Ascending aorta (tissue), 2 donors: ENCODE measurements around the gene SNAP23. TPM values are rescaled to one million over a fixed set of nuclear protein-coding genes. Genes with fewer than 3 reads are reported as not detected.

Source experiments
- DNase-seq, 2 donors: peaks; one replicate each; pipeline ENCODE4 v3.0.0-alpha.2; 2019; ENCODE audit warnings: low spot score in 2 of 2
- H3K27ac ChIP-seq, 2 donors: fragments of 200-600 bp; sonication (generic); one replicate each; pipeline ENCODE4 v1.5.1; 2016 to 2017; ENCODE audit warnings: mild to moderate bottlenecking in 1 of 2
- H3K27me3 ChIP-seq: fragments of 200-600 bp; sonication (generic); one replicate; pipeline ENCODE4 v1.5.1; 2017
- H3K36me3 ChIP-seq, 2 donors: fragments of 200-600 bp; sonication (generic); one replicate each; pipeline ENCODE4 v1.5.1; 2016
- H3K4me1 ChIP-seq, 2 donors: fragments of 200-600 bp; sonication (generic); one replicate each; pipeline ENCODE4 v1.5.1; 2016 to 2017; ENCODE audit warnings: mild to moderate bottlenecking in 1 of 2
- H3K4me3 ChIP-seq, 2 donors: fragments of 200-600 bp; sonication (generic); one replicate each; pipeline ENCODE4 v1.5.1; 2016 to 2017; ENCODE audit warnings: mild to moderate bottlenecking in 1 of 2
- H3K9me3 ChIP-seq, 2 donors: fragments of 200-600 bp; sonication (generic); one replicate each; pipeline ENCODE4 v1.5.1; 2016
- CTCF ChIP-seq, 3 experiments: fragments of 200-600 bp in 2 of 3; fragments of 450-650 bp in 1 of 3; sonication (generic) in 2 of 3; IDR thresholded peaks; one replicate each; pipeline ENCODE4 v1.5.1; 2016 to 2019; ENCODE audit warnings: antibody characterized with exemption in 3 of 3, mild to moderate bottlenecking in 1 of 3, moderate library complexity in 1 of 3
- intact Hi-C: fragments of 100-400 bp; cut with DNase I; formaldehyde crosslinking; loops from one replicate; pipeline ENCODE4 v1.15.1; 2023
- total RNA-seq: library from RNA; depleted of rRNA; stranded (reverse); fragments of >200 nt; gene quantifications from one replicate; pipeline ENCODE4 v1.1.0, GENCODE V29; 2016

SNAP23 gene
- total RNA-seq, 1 donor from 2014 or later, result 31.8 TPM

GRCh38 chr15:42498212-42499068 lies 3.0 kb downstream of the SNAP23 start:
- no peaks in the 10 kb centered on the region for H3K27me3 ChIP-seq
- intact Hi-C loops, result no loop called here
- DNase-seq, result no peak
- H3K4me1 ChIP-seq, result peaks cover 0 to 24% of the 10 kb centered on the region in 2 donors
- H3K4me3 ChIP-seq, result no peak overlapping the region
- H3K9me3 ChIP-seq, result no peaks in the 10 kb centered on the region
- TF ChIP-seq CTCF (IDR thresholded peaks at IDR 0.05), result no peak
- peaks cover 0 to 2% of the 10 kb centered on the region in 2 donors for H3K36me3 ChIP-seq
- peak overlapping the region; percentile 67 to 71 for H3K27ac ChIP-seq

GRCh38 chr15:42499858-42500609 lies 4.6 kb downstream of the SNAP23 start:
- Histone ChIP-seq H3K27ac (peak overlapping the region; percentile 67 to 71), H3K9me3 (no peaks in the 10 kb centered on the region), H3K36me3 (peaks cover 0 to 3% of the 10 kb centered on the region in 2 donors), H3K4me1 (peaks cover 0 to 20% of the 10 kb centered on the region in 2 donors), H3K27me3 (no peaks in the 10 kb centered on the region), H3K4me3 (no peak overlapping the region)
- TF ChIP-seq CTCF (IDR thresholded peaks at IDR 0.05), result no peak
- intact Hi-C loops, result no loop called here
- DNase-seq, result no peak

GRCh38 chr15:42502477-42502876 lies 7.0 kb downstream of the SNAP23 start:
- H3K4me3 ChIP-seq, result no peak overlapping the region
- peaks cover 0 to 32% of the 10 kb centered on the region in 2 donors for H3K4me1 ChIP-seq
- peaks cover 0 to 3% of the 10 kb centered on the region in 2 donors for H3K36me3 ChIP-seq
- H3K27ac ChIP-seq, result no peak overlapping the region
- no peaks in the 10 kb centered on the region for H3K27me3 ChIP-seq
- TF ChIP-seq CTCF (IDR thresholded peaks at IDR 0.05), result no peak
- no peaks in the 10 kb centered on the region for H3K9me3 ChIP-seq
- intact Hi-C loops, result no loop called here
- DNase-seq, result no peak

- intact Hi-C loops, result no loop called here
- no peaks in the 10 kb centered on the region for H3K27me3 ChIP-seq
- TF ChIP-seq CTCF (IDR thresholded peaks at IDR 0.05), result no peak
- no peaks in the 10 kb centered on the region for H3K9me3 ChIP-seq
- H3K27ac ChIP-seq, result peak overlapping the region in 1 of 2 donors; percentile 2
- H3K36me3 ChIP-seq, result peaks cover 0 to 3% of the 10 kb centered on the region in 2 donors
- no peak for DNase-seq
- H3K4me1 ChIP-seq, result peaks cover 0 to 37% of the 10 kb centered on the region in 2 donors
- H3K4me3 ChIP-seq, result no peak overlapping the region
Measured at GRCh38 chr15:42503825-42504224, 8.4 kb downstream of the SNAP23 start.

- no peaks in the 10 kb centered on the region for H3K9me3 ChIP-seq
- TF ChIP-seq CTCF (IDR thresholded peaks at IDR 0.05), result no peak
- H3K27me3 ChIP-seq, result no peaks in the 10 kb centered on the region
- no peak overlapping the region for H3K4me3 ChIP-seq
- H3K27ac ChIP-seq, result peak overlapping the region in 1 of 2 donors; percentile 35
- peaks cover 0 to 29% of the 10 kb centered on the region in 2 donors for H3K4me1 ChIP-seq
- intact Hi-C loops, result no loop called here
- DNase-seq, result no peak
- peaks cover 0 to 3% of the 10 kb centered on the region in 2 donors for H3K36me3 ChIP-seq
Measured at GRCh38 chr15:42504631-42505030, 9.2 kb downstream of the SNAP23 start.
